GM20000 (cell line): ENCODE data around the gene TMEM244.

ENCODE experiments used
- DNase-seq: peaks from one replicate; pipeline ENCODE4 v3.0.0; 2012; ENCODE audit warnings: low spot score
- TF ChIP-seq, protein P1 (sequence below): IDR thresholded peaks from 2 replicates; pipeline ENCODE4 v1.5.1; 2012; ENCODE audit warnings: mild to moderate bottlenecking, control low read depth; ENCODE audit errors: extremely low read depth, missing control alignments

TMEM244 gene

GRCh38 chr6:129867403-129867802, 6.3 kb upstream of the TMEM244 start:
- no peak for DNase-seq
- TF ChIP-seq, protein P1, sequence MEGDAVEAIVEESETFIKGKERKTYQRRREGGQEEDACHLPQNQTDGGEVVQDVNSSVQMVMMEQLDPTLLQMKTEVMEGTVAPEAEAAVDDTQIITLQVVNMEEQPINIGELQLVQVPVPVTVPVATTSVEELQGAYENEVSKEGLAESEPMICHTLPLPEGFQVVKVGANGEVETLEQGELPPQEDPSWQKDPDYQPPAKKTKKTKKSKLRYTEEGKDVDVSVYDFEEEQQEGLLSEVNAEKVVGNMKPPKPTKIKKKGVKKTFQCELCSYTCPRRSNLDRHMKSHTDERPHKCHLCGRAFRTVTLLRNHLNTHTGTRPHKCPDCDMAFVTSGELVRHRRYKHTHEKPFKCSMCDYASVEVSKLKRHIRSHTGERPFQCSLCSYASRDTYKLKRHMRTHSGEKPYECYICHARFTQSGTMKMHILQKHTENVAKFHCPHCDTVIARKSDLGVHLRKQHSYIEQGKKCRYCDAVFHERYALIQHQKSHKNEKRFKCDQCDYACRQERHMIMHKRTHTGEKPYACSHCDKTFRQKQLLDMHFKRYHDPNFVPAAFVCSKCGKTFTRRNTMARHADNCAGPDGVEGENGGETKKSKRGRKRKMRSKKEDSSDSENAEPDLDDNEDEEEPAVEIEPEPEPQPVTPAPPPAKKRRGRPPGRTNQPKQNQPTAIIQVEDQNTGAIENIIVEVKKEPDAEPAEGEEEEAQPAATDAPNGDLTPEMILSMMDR: no peak

DNA sequence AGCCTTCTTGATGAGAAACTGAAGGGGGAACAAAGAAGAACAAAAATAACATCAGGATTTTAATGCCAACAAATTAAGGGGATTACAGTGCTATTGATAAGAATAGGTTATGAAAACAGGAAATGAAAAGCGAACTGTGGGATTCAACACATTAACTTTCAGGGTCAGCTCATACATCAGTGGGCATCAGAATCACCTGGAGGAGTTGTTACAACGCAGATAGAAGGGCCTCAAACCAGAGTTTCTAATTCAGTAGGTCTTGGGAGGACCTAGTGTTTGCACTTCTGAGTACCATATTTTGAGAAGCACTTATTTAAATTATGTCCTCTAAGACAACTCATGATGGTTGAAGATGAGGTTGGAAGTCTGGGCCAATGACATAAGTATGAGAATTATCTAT, 5.6 kb upstream of the TMEM244 start:
- TF ChIP-seq, protein P1: no peak
- DNase-seq: no peak

DNA sequence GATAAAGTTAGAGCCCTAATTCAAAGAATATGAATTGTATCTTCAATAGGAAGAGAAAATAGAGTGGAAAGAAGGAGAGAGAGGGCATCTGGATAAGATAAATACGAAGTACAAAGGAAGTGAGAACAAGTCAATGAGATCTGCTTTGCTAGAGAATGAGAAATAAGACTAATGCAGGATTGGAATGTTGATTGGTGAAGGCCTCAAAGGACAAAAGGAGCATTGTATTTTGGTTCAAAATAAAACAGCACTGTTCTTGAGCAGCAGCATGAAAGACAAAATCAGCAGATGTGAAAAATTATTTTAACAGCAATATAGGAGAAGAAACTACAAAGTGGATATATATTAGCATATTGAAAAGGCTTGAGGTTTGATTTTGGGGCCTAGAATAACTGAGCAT, 5.1 kb upstream of the TMEM244 start:
- DNase-seq: no peak
- TF ChIP-seq, protein P1: no peak

- TF ChIP-seq, protein P1: no peak
- no peak for DNase-seq
Observed at GRCh38 chr6:129865013-129865412, 3.9 kb upstream of the TMEM244 start.

DNA sequence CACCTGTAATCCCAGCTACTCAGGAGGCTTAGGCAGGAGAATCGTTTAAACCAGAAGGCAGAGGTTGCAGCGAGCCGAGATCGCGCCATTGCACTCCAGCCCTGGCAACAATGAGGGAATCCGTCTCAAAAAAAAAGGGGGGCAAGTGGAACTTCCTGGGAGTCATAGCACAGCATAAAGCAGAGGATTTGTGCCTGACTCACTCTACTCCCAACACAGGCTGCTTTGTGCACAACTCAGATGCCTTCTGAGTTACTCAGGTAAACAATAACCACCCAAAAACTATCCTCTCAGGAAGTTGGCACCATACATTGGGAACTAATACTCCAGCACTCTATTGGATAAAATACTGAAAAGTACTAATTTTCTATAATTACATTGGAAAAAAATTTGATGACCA, 2.5 kb upstream of the TMEM244 start:
- DNase-seq: no peak
- TF ChIP-seq, protein P1: no peak

DNA sequence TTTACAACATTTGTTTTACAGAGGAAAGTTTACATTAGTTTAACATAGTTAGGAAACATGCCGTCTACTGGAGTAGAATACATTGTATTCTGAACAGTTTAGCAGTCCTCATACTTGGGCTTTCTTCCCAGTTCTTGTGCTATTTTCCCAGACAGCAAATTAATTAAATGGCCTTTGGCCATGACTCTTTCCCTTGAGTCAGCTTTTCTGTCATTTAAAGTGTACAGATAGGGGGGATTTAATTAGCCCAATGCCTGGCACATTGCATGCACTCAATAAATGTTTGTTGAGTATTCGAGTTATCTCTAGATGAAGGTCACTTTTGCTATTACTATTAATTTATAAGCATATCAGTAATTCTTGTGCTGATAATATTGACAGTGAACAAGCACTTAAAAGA, 1.6 kb downstream of the TMEM244 start:
- TF ChIP-seq, protein P1: no peak
- DNase-seq: no peak

DNA sequence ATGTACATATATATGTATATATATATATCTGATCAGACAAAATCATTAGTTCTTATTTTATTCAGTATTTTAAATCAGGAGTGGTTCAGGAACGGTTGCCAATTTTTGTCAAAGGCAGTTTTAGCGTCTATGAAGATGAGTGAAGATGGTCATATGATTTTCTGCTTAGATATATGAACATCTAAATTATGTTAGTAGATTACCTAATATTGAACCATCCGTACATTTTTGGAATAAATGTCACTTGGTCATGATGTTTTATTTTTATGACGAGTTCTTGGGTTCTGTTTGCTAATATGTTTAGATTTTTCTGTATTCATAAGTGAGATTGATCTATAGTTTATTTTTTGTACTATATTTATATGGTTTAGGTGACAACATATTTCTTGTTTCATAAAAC, 3.3 kb downstream of the TMEM244 start:
- TF ChIP-seq, protein P1: no peak
- DNase-seq: no peak
